PC-9 (cell line): ENCODE measurements around the gene KIAA0586. TPM values are rescaled to one million over a fixed set of nuclear protein-coding genes. Genes with fewer than 3 reads are reported as not detected.

Source experiments
- BruUV-seq: library from RNA; stranded (reverse); fragments of 400-500 nt; replicated peaks from 2 replicates; lab custom pipeline; 2021; lab: Mats Ljungman, UMichigan
- CTCF ChIA-PET: fragments of 300-600 bp; sonication (Branson Sonifier 250); formaldehyde crosslinking; loops from one replicate; lab custom pipeline; 2022; ENCODE audit warnings: antibody characterized with exemption; lab: Charles Lee
- POLR2A ChIA-PET: fragments of 300-600 bp; sonication (Branson Sonifier 250); formaldehyde crosslinking; loops from one replicate; lab custom pipeline; 2022; ENCODE audit warnings: antibody characterized with exemption; ENCODE audit not compliant: unreplicated experiment; lab: Charles Lee
- DNase-seq, 2 experiments: peaks; one replicate each; pipeline versions ENCODE4 v3.0.0 to v3.0.0-alpha.2; 2015 to 2022; ENCODE audit warnings: mixed read lengths in 1 of 2
- H2AFZ ChIP-seq: fragments of 200-600 bp; sonication (generic); 2 replicates; pipeline ENCODE4 v1.8.1; 2017; ENCODE audit warnings: antibody characterized with exemption
- H3F3A ChIP-seq: fragments of 200-600 bp; sonication (generic); 2 replicates; pipeline ENCODE4 v1.8.1; 2017; ENCODE audit warnings: antibody characterized with exemption, mild to moderate bottlenecking, low read depth; ENCODE audit not compliant: insufficient read depth
- H3K27ac ChIP-seq: fragments of 200-600 bp; sonication (generic); 2 replicates; pipeline ENCODE4 v1.6.1; 2016; ENCODE audit warnings: mixed run types
- H3K27me3 ChIP-seq: fragments of 200-600 bp; sonication (generic); 2 replicates; pipeline ENCODE4 v1.6.1; 2016; ENCODE audit warnings: low read depth, mixed run types; ENCODE audit not compliant: insufficient read depth
- H3K36me3 ChIP-seq: fragments of 200-600 bp; sonication (generic); 2 replicates; pipeline ENCODE4 v1.6.1; 2016; ENCODE audit warnings: low read depth, mixed run types
- H3K4me1 ChIP-seq: fragments of 200-600 bp; sonication (generic); replicated peaks from 2 replicates; pipeline ENCODE4 v1.6.1; 2016; ENCODE audit warnings: mixed run types; ENCODE audit not compliant: insufficient read depth
- H3K4me2 ChIP-seq: fragments of 200-600 bp; sonication (generic); 2 replicates; pipeline ENCODE4 v1.6.1; 2017; ENCODE audit warnings: mixed run types
- H3K4me3 ChIP-seq: fragments of 200-600 bp; sonication (generic); 2 replicates; pipeline ENCODE4 v1.6.1; 2016; ENCODE audit warnings: mixed run types
- H3K79me2 ChIP-seq: fragments of 200-600 bp; sonication (generic); 2 replicates; pipeline ENCODE4 v1.6.1; 2017; ENCODE audit warnings: low read depth, mixed run types
- H3K9me2 ChIP-seq: fragments of 200-600 bp; sonication (generic); 2 replicates; pipeline ENCODE4 v1.8.1; 2017; ENCODE audit warnings: mild to moderate bottlenecking; ENCODE audit not compliant: insufficient read depth
- H3K9me3 ChIP-seq: fragments of 200-600 bp; sonication (generic); 2 replicates; pipeline ENCODE4 v1.8.1; 2016; ENCODE audit warnings: low read depth; ENCODE audit not compliant: insufficient read depth
- H4K20me1 ChIP-seq: fragments of 200-600 bp; sonication (generic); 2 replicates; pipeline ENCODE4 v1.8.1; 2017; ENCODE audit not compliant: insufficient read depth
- EZH2 ChIP-seq: fragments of 200-600 bp; sonication (generic); IDR thresholded peaks from 2 replicates; pipeline ENCODE4 v1.8.0; 2017; ENCODE audit warnings: antibody characterized with exemption, low read depth
- intact Hi-C: fragments of 100-400 bp; cut with micrococcal nuclease; formaldehyde crosslinking; loops from one replicate; pipeline ENCODE4 v1.10.0; 2022; ENCODE audit not compliant: unreplicated experiment
- total RNA-seq: library from RNA; stranded (reverse); gene quantifications from 2 replicates; pipeline ENCODE4 v1.2.3, GENCODE V29; 2021
- TF ChIP-seq, protein P1 (sequence below): fragments of 200-600 bp; sonication (generic); conservative IDR thresholded peaks from 2 replicates; pipeline ENCODE4 v1.6.1; 2017; ENCODE audit warnings: mixed run types, antibody characterized with exemption, mild to moderate bottlenecking, moderate library complexity

Gene KIAA0586
- total RNA-seq, 1 experiment from 2014 or later = 20.4 TPM

DNA sequence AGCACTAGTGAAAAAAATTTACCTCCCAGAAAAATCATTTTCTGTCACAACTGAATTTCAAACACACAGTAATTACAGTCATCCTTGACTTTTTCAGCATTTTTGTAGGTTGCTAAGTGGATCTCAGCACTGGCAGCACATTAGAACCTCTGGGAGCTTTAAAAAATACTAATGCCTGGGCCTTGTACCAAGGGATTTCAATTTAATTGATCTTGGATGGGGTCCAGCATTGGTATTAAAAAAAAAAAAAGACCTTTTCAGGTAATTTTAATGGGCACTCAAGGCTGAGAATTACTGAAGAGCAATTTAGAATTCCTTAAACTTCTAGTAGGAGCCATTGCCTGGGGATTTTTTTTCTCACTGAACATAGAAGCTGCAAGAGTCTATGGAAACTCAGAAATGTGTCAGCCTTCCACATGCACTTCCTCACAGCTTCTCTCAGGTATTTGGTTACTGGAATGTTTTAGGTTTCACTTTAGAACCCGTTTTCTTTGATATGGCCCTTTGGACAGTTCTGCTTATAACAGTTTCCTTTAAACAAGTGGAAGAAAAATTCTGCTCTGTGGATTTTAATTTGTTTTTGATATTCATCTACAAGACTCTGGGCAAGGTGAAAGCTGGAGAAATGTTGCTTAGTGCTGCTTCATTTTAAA is 121.7 kb downstream of the KIAA0586 start:
- Histone ChIP-seq H3K36me3 (no peaks in the 10 kb centered on the region), H3F3A (no peaks in the 10 kb centered on the region), H3K79me2 (no peaks in the 10 kb centered on the region), H3K9me2 (no peaks in the 10 kb centered on the region), H3K4me1 (no peaks in the 10 kb centered on the region), H2AFZ (no peak overlapping the region), H3K27me3 (no peaks in the 10 kb centered on the region), H3K9me3 (no peaks in the 10 kb centered on the region), H4K20me1 (no peaks in the 10 kb centered on the region), H3K4me3 (no peak overlapping the region), H3K27ac (no peak overlapping the region), H3K4me2 (no peak overlapping the region)
- intact Hi-C loops = no loop called here
- no peak for DNase-seq
- no peak for TF ChIP-seq EZH2
- TF ChIP-seq, protein P1, sequence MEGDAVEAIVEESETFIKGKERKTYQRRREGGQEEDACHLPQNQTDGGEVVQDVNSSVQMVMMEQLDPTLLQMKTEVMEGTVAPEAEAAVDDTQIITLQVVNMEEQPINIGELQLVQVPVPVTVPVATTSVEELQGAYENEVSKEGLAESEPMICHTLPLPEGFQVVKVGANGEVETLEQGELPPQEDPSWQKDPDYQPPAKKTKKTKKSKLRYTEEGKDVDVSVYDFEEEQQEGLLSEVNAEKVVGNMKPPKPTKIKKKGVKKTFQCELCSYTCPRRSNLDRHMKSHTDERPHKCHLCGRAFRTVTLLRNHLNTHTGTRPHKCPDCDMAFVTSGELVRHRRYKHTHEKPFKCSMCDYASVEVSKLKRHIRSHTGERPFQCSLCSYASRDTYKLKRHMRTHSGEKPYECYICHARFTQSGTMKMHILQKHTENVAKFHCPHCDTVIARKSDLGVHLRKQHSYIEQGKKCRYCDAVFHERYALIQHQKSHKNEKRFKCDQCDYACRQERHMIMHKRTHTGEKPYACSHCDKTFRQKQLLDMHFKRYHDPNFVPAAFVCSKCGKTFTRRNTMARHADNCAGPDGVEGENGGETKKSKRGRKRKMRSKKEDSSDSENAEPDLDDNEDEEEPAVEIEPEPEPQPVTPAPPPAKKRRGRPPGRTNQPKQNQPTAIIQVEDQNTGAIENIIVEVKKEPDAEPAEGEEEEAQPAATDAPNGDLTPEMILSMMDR = no peak
- ChIA-PET CTCF (interaction anchor here (0.7 kb wide), 1 partner anchor 958 kb away, joined by 3 read pairs; no protein-coding TSS in a partner anchor), POLR2A (no interaction called here)
- no TSS peak for BruUV-seq

DNA sequence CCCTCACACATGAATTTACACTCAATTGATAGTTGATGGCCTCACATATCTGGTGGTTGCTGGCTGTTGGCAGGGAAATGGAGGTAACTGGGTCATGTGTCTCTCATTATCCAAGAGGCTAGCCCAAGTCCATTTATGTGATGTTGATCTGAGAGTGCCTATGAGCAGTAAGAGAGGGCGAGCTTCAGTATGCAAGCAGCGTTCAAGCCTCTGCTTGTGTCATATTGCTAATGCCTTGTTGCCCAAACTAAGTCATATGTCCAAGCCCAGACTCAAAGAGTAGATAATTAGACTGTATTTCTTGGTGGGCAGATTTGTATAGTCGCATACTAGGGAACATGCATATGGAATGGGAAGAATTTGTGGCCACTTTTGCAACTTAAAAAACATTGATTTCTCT is 126.4 kb downstream of the KIAA0586 start:
- no peaks in the 10 kb centered on the region for H3K36me3 ChIP-seq
- no peak overlapping the region for H3K27ac ChIP-seq
- POLR2A ChIA-PET = no interaction called here
- no TSS peak for BruUV-seq
- no peak overlapping the region for H2AFZ ChIP-seq
- CTCF ChIA-PET = no interaction called here
- no peaks in the 10 kb centered on the region for H3K9me2 ChIP-seq
- no peak overlapping the region for H3K4me2 ChIP-seq
- no peak for DNase-seq
- no peaks in the 10 kb centered on the region for H4K20me1 ChIP-seq
- intact Hi-C loops = no loop called here
- H3K4me1 ChIP-seq = no peaks in the 10 kb centered on the region
- no peaks in the 10 kb centered on the region for H3K27me3 ChIP-seq
- TF ChIP-seq, protein P1 = no peak
- no peak for TF ChIP-seq EZH2
- H3K9me3 ChIP-seq = no peaks in the 10 kb centered on the region
- H3K79me2 ChIP-seq = no peaks in the 10 kb centered on the region
- no peaks in the 10 kb centered on the region for H3F3A ChIP-seq
- no peak overlapping the region for H3K4me3 ChIP-seq

DNA sequence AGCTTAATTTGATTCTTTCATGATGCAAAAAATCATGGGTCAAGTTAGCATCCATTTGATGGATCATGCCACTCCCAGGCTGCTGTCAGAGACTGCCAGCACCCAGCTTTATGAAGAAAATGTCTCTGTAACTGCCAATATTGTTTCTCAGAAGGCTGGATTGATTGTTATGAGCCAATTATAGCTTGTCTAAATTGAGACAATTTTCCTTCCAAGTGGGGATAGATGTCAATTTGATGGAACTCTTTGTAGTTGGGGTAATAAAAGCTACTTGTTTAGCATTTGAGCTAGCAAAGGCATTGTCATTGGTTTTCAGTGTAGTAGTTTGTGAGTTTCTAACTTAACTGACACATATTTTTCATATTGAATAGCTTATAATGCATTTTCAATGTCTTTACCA is 128.1 kb downstream of the KIAA0586 start:
- H3K27ac ChIP-seq = no peak overlapping the region
- no peak overlapping the region for H3K4me2 ChIP-seq
- H4K20me1 ChIP-seq = no peaks in the 10 kb centered on the region
- DNase-seq = no peak
- ChIA-PET CTCF (no interaction called here), POLR2A (no interaction called here)
- no peaks in the 10 kb centered on the region for H3K79me2 ChIP-seq
- no peaks in the 10 kb centered on the region for H3K36me3 ChIP-seq
- H3K4me1 ChIP-seq = no peaks in the 10 kb centered on the region
- no peak for TF ChIP-seq EZH2
- TF ChIP-seq, protein P1 = no peak
- H3F3A ChIP-seq = no peaks in the 10 kb centered on the region
- no peaks in the 10 kb centered on the region for H3K27me3 ChIP-seq
- H3K4me3 ChIP-seq = no peak overlapping the region
- H3K9me3 ChIP-seq = no peaks in the 10 kb centered on the region
- H3K9me2 ChIP-seq = no peaks in the 10 kb centered on the region
- BruUV-seq = no TSS peak
- intact Hi-C loops = no loop called here
- no peak overlapping the region for H2AFZ ChIP-seq
